ENCODE measurements around the gene HECTD2. TPM values are rescaled to one million over a fixed set of nuclear protein-coding genes. Genes with fewer than 3 reads are reported as not detected.

HECTD2 gene
- total RNA-seq, 4 donors from 2014 or later: 4.2 to 7.1 (median 6.2) TPM

DNA sequence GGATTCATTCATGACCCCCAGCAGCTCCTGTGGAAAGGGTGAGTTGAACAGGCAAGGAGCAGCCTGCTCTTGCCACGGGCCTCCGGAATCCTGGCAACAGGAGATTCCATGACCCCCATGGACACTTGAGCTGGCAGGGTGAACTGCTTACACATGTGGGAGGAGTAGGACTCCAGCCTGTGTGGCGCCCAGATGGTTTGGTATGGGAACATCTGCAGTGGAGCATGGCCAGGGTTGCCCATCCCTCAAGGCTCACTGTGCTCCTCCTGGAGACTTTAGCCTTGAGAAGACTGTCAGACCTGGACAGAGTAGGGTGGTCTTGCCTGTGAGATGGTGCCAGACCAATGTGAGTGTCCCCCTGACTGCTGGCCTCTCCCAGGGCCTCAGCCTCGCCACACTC lies 57.0 kb downstream of the HECTD2 start:
- DNase-seq (ENCODE audit: low spot score in 2 of 2): no peak
- WGBS, 2 donors: 93 to 96% methylated on average over 4 of the region's 4 CpGs
- intact Hi-C loops (cut with DNase I; ENCODE audit: low total_unique reads): no loop called here
- TF ChIP-seq, protein P1, sequence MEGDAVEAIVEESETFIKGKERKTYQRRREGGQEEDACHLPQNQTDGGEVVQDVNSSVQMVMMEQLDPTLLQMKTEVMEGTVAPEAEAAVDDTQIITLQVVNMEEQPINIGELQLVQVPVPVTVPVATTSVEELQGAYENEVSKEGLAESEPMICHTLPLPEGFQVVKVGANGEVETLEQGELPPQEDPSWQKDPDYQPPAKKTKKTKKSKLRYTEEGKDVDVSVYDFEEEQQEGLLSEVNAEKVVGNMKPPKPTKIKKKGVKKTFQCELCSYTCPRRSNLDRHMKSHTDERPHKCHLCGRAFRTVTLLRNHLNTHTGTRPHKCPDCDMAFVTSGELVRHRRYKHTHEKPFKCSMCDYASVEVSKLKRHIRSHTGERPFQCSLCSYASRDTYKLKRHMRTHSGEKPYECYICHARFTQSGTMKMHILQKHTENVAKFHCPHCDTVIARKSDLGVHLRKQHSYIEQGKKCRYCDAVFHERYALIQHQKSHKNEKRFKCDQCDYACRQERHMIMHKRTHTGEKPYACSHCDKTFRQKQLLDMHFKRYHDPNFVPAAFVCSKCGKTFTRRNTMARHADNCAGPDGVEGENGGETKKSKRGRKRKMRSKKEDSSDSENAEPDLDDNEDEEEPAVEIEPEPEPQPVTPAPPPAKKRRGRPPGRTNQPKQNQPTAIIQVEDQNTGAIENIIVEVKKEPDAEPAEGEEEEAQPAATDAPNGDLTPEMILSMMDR (IDR thresholded peaks at IDR 0.05): no peak
- no peak for TF ChIP-seq POLR2A (IDR thresholded peaks at IDR 0.05)
- no peak overlapping the region for H3K4me3 ChIP-seq (ENCODE audit: low read depth, poor library complexity, severe bottlenecking)

DNA sequence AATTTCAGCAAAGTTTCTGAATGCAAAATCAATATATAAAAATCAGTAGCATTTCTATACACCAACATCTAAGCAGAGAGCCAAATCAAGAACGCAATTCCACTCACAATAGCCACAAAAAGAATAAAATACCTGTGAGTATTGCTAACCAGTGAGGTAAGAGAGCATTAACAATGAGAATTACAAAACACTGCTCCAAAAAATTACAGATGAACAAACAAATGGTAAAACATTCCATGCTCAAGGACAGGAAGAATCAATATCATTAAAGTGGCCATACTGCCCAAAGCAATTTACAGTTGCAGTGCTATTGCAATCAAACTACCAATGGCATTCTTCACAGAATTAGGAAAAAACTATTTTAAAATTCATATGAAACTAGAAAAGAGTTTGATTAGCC lies 61.5 kb downstream of the HECTD2 start:
- DNase-seq (ENCODE audit: low spot score in 2 of 2): no peak
- H3K4me3 ChIP-seq (ENCODE audit: low read depth, poor library complexity, severe bottlenecking): no peak overlapping the region
- no peak for TF ChIP-seq POLR2A (IDR thresholded peaks at IDR 0.05)
- TF ChIP-seq, protein P1 (IDR thresholded peaks at IDR 0.05): no peak
- WGBS, 2 donors: 86 to 100% methylated on average over 1 of the region's 1 CpG
- intact Hi-C loops (cut with DNase I; ENCODE audit: low total_unique reads): no loop called here

DNA sequence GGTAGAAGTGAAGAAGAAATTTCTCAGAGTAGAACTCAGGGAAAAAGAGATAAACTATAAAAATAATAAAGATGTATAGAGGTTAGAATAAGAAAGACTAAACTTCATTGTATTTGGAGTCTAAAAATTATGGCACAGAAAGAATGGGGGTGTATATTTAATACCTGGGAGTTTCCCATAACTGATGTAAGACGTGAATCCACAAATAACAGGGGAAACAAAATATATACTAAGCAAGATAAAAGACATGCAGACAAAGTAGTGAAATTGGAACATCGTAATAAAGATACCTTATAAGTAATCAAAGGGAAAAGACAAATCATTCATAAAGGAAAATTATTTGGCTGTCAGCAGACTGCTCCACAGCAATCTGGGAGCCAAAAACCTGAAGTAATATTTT lies 62.8 kb downstream of the HECTD2 start:
- no peak overlapping the region for H3K4me3 ChIP-seq (ENCODE audit: low read depth, poor library complexity, severe bottlenecking)
- DNase-seq (ENCODE audit: low spot score in 2 of 2): no peak
- intact Hi-C loops (cut with DNase I; ENCODE audit: low total_unique reads): no loop called here
- no peak for TF ChIP-seq POLR2A (IDR thresholded peaks at IDR 0.05)
- TF ChIP-seq, protein P1 (IDR thresholded peaks at IDR 0.05): no peak
- WGBS, 2 donors: 94 to 99% methylated on average over 2 of the region's 2 CpGs

DNA sequence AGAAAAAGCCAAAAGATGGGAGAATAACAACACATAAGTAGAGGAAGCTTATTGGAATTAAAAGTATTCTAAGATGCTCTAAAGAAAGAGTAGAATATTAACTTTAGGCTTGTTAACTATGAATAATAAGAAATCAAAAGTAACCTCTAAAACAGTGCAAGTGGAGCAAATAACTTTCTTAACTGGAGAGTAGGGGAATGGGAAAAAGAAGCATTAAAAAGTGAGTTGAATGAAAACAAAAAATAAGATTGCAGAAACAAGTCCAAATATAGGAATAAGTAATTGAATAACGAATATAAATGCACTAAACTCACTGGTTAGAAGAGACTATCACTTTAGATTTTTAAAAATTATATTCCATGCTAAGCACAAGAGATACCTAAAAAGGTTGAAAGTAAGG lies 63.9 kb downstream of the HECTD2 start:
- intact Hi-C loops (cut with DNase I; ENCODE audit: low total_unique reads): no loop called here

DNA sequence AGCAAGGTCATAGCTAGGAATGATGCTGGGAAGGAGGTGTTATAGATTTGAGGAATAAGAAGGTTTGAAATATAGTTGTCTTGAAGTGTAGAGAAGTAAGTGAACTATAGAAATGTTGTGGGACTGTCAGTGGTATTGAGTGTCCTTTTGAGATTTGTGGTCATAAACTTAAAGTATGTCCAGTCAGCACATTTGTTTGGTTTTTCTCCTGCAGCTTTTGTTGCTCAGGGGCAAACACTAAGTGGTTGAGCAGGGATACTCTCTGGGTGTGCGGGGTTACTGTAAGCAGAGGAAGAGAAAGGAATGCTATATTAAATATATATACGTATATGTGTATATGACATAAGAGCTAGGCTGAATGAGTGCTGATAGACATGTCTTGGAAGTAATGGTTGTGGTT lies 67.1 kb downstream of the HECTD2 start:
- TF ChIP-seq POLR2A (IDR thresholded peaks at IDR 0.05): no peak
- TF ChIP-seq, protein P1 (IDR thresholded peaks at IDR 0.05): no peak
- intact Hi-C loops (cut with DNase I; ENCODE audit: low total_unique reads): no loop called here
- no peak overlapping the region for H3K4me3 ChIP-seq (ENCODE audit: low read depth, poor library complexity, severe bottlenecking)
- 95 to 99% methylated on average over 2 of the region's 2 CpGs for WGBS, 2 donors
- no peak for DNase-seq (ENCODE audit: low spot score in 2 of 2)

More for the DNA sequence above, 63.9 kb downstream of the HECTD2 start:
- DNase-seq (ENCODE audit: low spot score in 2 of 2): no peak
- H3K4me3 ChIP-seq (ENCODE audit: low read depth, poor library complexity, severe bottlenecking): no peak overlapping the region
- 89 to 90% methylated on average over 1 of the region's 1 CpG for WGBS, 2 donors
- TF ChIP-seq, protein P1 (IDR thresholded peaks at IDR 0.05): no peak
- no peak for TF ChIP-seq POLR2A (IDR thresholded peaks at IDR 0.05)

DNA sequence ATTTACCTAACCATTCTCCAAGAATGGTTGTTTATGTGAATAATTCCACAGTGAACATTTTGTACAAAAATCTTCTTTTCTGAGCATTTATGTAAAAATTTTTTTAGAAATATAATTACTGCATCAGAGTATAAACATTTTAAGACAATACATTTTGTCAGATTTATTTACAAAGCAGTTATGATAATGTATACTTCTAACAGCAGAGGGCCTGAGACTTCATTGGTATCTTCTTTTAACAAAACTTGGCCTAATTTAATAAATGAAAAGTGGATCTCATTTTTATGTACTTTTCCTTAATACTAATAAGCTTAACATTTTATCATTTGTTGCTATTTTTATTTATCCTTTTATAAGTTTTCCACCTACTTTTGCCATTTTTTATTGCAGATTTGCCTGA lies 69.4 kb downstream of the HECTD2 start:
- no peak overlapping the region for H3K4me3 ChIP-seq (ENCODE audit: low read depth, poor library complexity, severe bottlenecking)
- intact Hi-C loops (cut with DNase I; ENCODE audit: low total_unique reads): no loop called here
- DNase-seq (ENCODE audit: low spot score in 2 of 2): no peak
- TF ChIP-seq POLR2A (IDR thresholded peaks at IDR 0.05): no peak
- TF ChIP-seq, protein P1 (IDR thresholded peaks at IDR 0.05): no peak

Measured in lower leg skin (tissue), 4 donors.